Calu3 (cell line): Measurements from ENCODE around the gene TUBGCP4. TPM values are rescaled to one million over a fixed set of nuclear protein-coding genes. Genes with fewer than 3 reads are reported as not detected.
"Not testable (repeated sequence)": the region's sequence is repeated elsewhere in the genome, so short reads cannot be mapped to it uniquely, and the experiment has no call there.

Experiments used
- BruUV-seq: library from RNA; stranded (reverse); fragments of 400-500 nt; replicated peaks from 2 replicates; lab custom pipeline; 2021; lab: Mats Ljungman, UMichigan
- CTCF ChIA-PET: fragments of 300-600 bp; sonication (Branson Sonifier 250); formaldehyde crosslinking; loops from one replicate; lab custom pipeline; 2022; ENCODE audit warnings: antibody characterized with exemption; lab: Charles Lee
- DNase-seq: peaks from one replicate; pipeline ENCODE4 v3.0.0; 2022
- H3K27ac Mint-ChIP-seq: one replicate; pipeline ENCODE4 v1.8.0; 2022; ENCODE audit warnings: mixed read lengths; ENCODE audit not compliant: unreplicated experiment
- H3K27me3 Mint-ChIP-seq: one replicate; pipeline ENCODE4 v1.8.0; 2022; ENCODE audit warnings: mixed read lengths; ENCODE audit not compliant: unreplicated experiment
- H3K36me3 Mint-ChIP-seq: one replicate; pipeline ENCODE4 v1.8.0; 2022; ENCODE audit warnings: mild to moderate bottlenecking, moderate library complexity, mixed read lengths; ENCODE audit not compliant: insufficient read depth, unreplicated experiment
- H3K4me1 Mint-ChIP-seq: one replicate; pipeline ENCODE4 v1.8.0; 2022; ENCODE audit warnings: mild to moderate bottlenecking, low read depth, mixed read lengths; ENCODE audit not compliant: unreplicated experiment
- H3K4me3 Mint-ChIP-seq: one replicate; pipeline ENCODE4 v1.8.0; 2022; ENCODE audit warnings: mild to moderate bottlenecking, low read depth, moderate library complexity, mixed read lengths; ENCODE audit not compliant: unreplicated experiment
- H3K9me3 Mint-ChIP-seq: one replicate; pipeline ENCODE4 v1.8.0; 2022; ENCODE audit warnings: low read depth, mixed read lengths; ENCODE audit not compliant: unreplicated experiment
- intact Hi-C: fragments of 100-400 bp; cut with micrococcal nuclease; formaldehyde crosslinking; loops from one replicate; pipeline ENCODE4 v1.10.0; 2022; ENCODE audit not compliant: unreplicated experiment
- total RNA-seq: library from RNA; stranded (reverse); gene quantifications from 2 replicates; pipeline ENCODE4 v1.2.3, GENCODE V29; 2022
- TF ChIP-seq, protein P1 (sequence below): fragments of 200-600 bp; IDR thresholded peaks from one replicate; pipeline ENCODE4 v1.8.0; 2022; ENCODE audit warnings: antibody characterized with exemption; ENCODE audit not compliant: unreplicated experiment

Gene TUBGCP4
- total RNA-seq, 1 experiment from 2014 or later, result 19.3 TPM

DNA sequence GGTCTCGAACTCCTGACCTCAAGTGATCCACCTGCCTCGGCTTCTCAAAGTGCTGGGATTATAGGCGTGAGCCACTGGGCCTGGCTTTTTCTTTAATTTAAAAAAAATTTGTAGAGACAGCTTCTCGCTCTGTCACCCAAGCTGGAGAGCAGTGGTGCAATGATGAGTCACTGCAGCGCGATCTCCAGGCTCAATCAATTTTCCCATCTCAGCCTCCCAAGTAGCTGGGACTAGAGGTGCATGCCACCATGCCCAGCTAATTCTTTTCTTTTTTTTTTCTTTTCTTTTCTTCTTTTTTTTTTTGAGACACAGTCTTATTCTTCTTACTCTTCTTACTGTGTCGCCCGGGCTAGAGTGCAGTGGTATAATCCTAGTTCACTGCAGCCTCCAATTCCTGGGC lies 19.8 kb downstream of the TUBGCP4 start:
- no peak overlapping the region for H3K4me3 Mint-ChIP-seq
- TF ChIP-seq, protein P1, sequence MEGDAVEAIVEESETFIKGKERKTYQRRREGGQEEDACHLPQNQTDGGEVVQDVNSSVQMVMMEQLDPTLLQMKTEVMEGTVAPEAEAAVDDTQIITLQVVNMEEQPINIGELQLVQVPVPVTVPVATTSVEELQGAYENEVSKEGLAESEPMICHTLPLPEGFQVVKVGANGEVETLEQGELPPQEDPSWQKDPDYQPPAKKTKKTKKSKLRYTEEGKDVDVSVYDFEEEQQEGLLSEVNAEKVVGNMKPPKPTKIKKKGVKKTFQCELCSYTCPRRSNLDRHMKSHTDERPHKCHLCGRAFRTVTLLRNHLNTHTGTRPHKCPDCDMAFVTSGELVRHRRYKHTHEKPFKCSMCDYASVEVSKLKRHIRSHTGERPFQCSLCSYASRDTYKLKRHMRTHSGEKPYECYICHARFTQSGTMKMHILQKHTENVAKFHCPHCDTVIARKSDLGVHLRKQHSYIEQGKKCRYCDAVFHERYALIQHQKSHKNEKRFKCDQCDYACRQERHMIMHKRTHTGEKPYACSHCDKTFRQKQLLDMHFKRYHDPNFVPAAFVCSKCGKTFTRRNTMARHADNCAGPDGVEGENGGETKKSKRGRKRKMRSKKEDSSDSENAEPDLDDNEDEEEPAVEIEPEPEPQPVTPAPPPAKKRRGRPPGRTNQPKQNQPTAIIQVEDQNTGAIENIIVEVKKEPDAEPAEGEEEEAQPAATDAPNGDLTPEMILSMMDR, result no peak
- no peaks in the 10 kb centered on the region for H3K4me1 Mint-ChIP-seq
- no peak overlapping the region for H3K27ac Mint-ChIP-seq
- BruUV-seq, result no TSS peak
- DNase-seq, result no peak
- CTCF ChIA-PET, result no interaction called here
- H3K9me3 Mint-ChIP-seq, result no peaks in the 10 kb centered on the region
- H3K36me3 Mint-ChIP-seq, result peaks cover 22% of the 10 kb centered on the region
- intact Hi-C loops, result no loop called here
- H3K27me3 Mint-ChIP-seq, result no peaks in the 10 kb centered on the region

- H3K4me3 Mint-ChIP-seq, H3K27ac Mint-ChIP-seq, CTCF ChIA-PET, DNase-seq, H3K9me3 Mint-ChIP-seq, H3K4me1 Mint-ChIP-seq, H3K27me3 Mint-ChIP-seq, intact Hi-C loops, H3K36me3 Mint-ChIP-seq, BruUV-seq: not testable (repeated sequence)
These were observed 22.7 kb downstream of the TUBGCP4 start for GRCh38 chr15:43393592-43393991.

DNA sequence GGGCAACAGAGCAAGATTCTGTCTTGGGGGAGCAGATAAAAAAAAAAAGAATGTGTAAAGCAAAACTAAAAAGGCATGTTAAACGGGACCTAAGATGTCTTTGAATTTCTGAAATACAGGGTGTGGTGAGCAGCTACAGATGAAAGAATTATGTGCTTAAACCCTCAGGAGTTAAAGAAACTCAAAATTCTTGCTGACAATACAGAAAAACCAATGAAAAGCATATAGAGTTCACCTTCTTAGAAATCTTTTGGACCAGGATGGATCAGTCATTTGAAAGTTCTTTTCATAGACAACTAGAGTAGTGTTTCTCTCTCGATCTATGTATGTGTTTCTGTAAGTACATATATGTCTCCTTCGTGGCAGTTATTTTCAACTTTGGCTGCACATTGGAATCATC lies 31.4 kb downstream of the TUBGCP4 start:
- no TSS peak for BruUV-seq
- intact Hi-C loops, result no loop called here
- Mint-ChIP-seq H3K4me1 (no peaks in the 10 kb centered on the region), H3K9me3 (no peaks in the 10 kb centered on the region), H3K27me3 (no peaks in the 10 kb centered on the region), H3K27ac (no peak overlapping the region), H3K36me3 (peaks cover 19% of the 10 kb centered on the region), H3K4me3 (no peak overlapping the region)
- TF ChIP-seq, protein P1, result no peak
- CTCF ChIA-PET, result no interaction called here
- DNase-seq, result no peak

DNA sequence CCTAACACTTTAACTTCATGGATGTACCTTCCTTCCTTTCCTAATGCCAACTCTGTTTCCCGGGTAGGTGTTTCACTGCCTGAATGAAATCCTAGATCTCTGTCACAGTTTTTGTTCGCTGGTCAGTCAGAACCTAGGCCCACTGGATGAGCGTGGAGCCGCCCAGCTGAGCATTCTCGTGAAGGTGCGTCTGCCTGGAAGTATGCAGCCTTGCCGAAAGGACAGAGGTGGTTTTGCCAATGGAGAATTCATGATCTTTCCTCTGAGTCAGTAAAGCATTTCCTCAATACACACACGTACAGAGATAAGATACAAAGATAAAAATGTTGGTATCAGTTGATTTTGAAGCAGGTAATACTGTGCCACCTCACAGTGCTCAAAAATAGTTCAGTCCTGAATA lies 32.7 kb downstream of the TUBGCP4 start:
- Mint-ChIP-seq H3K4me1 (no peaks in the 10 kb centered on the region), H3K27me3 (no peaks in the 10 kb centered on the region), H3K36me3 (peaks cover 19% of the 10 kb centered on the region), H3K9me3 (no peaks in the 10 kb centered on the region), H3K4me3 (no peak overlapping the region), H3K27ac (no peak overlapping the region)
- CTCF ChIA-PET, result no interaction called here
- intact Hi-C loops, result no loop called here
- TF ChIP-seq, protein P1, result no peak
- BruUV-seq, result no TSS peak
- DNase-seq, result no peak

DNA sequence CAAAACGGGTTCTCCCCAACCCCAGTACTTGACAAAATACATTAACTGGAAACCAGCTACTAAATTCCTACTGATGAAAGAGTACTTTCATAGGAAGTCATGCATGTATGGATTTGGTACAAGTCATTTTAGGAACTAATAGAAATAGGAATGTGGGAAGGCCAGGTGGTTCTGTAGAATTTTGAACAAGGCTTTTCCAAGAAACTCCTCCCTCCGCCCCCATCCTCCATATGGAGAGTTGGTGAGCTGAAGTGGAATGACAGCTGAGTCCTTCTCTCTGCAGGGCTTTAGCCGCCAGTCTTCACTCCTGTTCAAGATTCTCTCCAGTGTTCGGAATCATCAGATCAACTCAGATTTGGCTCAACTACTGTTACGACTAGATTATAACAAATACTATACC lies 33.2 kb downstream of the TUBGCP4 start:
- Mint-ChIP-seq H3K27ac (no peak overlapping the region), H3K9me3 (no peaks in the 10 kb centered on the region), H3K4me1 (no peaks in the 10 kb centered on the region), H3K36me3 (peaks cover 16% of the 10 kb centered on the region), H3K4me3 (no peak overlapping the region), H3K27me3 (no peaks in the 10 kb centered on the region)
- CTCF ChIA-PET, result no interaction called here
- TF ChIP-seq, protein P1, result no peak
- no TSS peak for BruUV-seq
- DNase-seq, result no peak
- intact Hi-C loops, result no loop called here
